Uterus (tissue), 2 donors: ENCODE data around the gene ST6GALNAC3.

Experiments
- POLR2A ChIP-seq, 2 donors: fragments of 450-650 bp; IDR thresholded peaks; one replicate each; pipeline ENCODE4 v1.6.1; 2016; ENCODE audit warnings: antibody characterized with exemption in 2 of 2, mild to moderate bottlenecking in 1 of 2, moderate library complexity in 1 of 2
- TF ChIP-seq, protein P1 (sequence below), 4 experiments: fragments of 200-600 bp in 2 of 4; fragments of 450-650 bp in 2 of 4; sonication (generic) in 2 of 4; IDR thresholded peaks; one replicate each; pipeline ENCODE4 v1.5.1; 2016 to 2019; ENCODE audit warnings: antibody characterized with exemption in 4 of 4, mild to moderate bottlenecking in 2 of 4, moderate library complexity in 1 of 4

DNA sequence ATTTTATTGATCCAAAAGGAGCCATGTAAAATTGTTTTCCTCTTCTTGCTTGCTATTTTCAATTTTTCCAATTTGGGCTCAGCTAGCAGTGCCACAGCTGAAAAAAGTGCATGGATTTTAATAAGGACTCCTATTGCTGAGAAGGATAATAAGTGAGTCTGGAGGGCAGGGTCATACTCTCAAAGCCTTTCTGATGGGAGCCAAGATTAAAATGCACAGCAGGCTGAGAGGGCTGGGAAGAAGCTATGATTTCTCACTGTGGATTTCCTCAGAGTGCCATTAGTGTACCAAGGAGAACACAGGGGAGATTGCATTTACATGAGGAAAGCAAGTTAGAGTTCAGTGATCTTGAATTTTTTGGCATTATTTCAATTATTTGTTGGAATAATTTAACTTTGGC is 261.3 kb downstream of the ST6GALNAC3 start:
- TF ChIP-seq, protein P1, sequence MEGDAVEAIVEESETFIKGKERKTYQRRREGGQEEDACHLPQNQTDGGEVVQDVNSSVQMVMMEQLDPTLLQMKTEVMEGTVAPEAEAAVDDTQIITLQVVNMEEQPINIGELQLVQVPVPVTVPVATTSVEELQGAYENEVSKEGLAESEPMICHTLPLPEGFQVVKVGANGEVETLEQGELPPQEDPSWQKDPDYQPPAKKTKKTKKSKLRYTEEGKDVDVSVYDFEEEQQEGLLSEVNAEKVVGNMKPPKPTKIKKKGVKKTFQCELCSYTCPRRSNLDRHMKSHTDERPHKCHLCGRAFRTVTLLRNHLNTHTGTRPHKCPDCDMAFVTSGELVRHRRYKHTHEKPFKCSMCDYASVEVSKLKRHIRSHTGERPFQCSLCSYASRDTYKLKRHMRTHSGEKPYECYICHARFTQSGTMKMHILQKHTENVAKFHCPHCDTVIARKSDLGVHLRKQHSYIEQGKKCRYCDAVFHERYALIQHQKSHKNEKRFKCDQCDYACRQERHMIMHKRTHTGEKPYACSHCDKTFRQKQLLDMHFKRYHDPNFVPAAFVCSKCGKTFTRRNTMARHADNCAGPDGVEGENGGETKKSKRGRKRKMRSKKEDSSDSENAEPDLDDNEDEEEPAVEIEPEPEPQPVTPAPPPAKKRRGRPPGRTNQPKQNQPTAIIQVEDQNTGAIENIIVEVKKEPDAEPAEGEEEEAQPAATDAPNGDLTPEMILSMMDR (IDR thresholded peaks at IDR 0.05), result no peak
- TF ChIP-seq POLR2A (IDR thresholded peaks at IDR 0.05), result no peak
